ENCODE data around the gene NBEAL2. TPM values are rescaled to one million over a fixed set of nuclear protein-coding genes. Genes with fewer than 3 reads are reported as not detected.

The NBEAL2 gene
- polyA plus RNA-seq, 1 donor from 2014 or later, result 3.3 TPM

DNA sequence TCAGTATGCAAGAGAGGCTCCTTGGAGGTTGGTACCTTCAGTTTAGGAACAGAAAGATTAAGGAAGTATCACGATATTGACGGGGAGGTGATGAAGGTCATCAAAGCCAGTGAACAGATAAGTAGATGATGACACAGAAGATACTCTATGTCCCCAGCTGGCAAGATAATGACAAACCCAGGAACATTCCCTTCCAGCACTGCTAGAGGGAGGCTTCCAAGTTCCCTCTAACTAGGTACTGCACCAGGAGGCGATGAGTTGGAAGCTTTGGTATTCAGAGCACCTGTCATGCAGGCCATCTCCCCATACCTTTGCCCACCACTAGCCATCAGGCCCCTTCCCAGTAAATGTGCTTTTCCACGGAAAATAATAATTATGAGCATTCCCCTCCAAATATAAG is 40.8 kb downstream of the NBEAL2 start:
- no peak overlapping the region for H2AFZ ChIP-seq (ENCODE audit: low read depth, low read length)
- H3K9me2 ChIP-seq (ENCODE audit: insufficient read depth, low read length), result no peaks in the 10 kb centered on the region
- H3K9me3 ChIP-seq (ENCODE audit: low read length), result no peaks in the 10 kb centered on the region
- H3K27ac ChIP-seq (ENCODE audit: low read length), result no peak overlapping the region
- no peaks in the 10 kb centered on the region for H3K36me3 ChIP-seq (ENCODE audit: insufficient read depth, low read length)
- H3K4me2 ChIP-seq (ENCODE audit: low read length), result no peak overlapping the region
- no peaks in the 10 kb centered on the region for H3F3A ChIP-seq (ENCODE audit: insufficient read depth, low read length, poor library complexity, severe bottlenecking)
- no peak overlapping the region for H3K9ac ChIP-seq (ENCODE audit: low read length)
- no peaks in the 10 kb centered on the region for H3K79me2 ChIP-seq (replicated peaks; ENCODE audit: insufficient read depth, low read length)
- H3K4me3 ChIP-seq (ENCODE audit: low read length), result no peak overlapping the region
- no peaks in the 10 kb centered on the region for H3K27me3 ChIP-seq (ENCODE audit: insufficient read depth, low read depth, low read length)
- TF ChIP-seq, protein P1, sequence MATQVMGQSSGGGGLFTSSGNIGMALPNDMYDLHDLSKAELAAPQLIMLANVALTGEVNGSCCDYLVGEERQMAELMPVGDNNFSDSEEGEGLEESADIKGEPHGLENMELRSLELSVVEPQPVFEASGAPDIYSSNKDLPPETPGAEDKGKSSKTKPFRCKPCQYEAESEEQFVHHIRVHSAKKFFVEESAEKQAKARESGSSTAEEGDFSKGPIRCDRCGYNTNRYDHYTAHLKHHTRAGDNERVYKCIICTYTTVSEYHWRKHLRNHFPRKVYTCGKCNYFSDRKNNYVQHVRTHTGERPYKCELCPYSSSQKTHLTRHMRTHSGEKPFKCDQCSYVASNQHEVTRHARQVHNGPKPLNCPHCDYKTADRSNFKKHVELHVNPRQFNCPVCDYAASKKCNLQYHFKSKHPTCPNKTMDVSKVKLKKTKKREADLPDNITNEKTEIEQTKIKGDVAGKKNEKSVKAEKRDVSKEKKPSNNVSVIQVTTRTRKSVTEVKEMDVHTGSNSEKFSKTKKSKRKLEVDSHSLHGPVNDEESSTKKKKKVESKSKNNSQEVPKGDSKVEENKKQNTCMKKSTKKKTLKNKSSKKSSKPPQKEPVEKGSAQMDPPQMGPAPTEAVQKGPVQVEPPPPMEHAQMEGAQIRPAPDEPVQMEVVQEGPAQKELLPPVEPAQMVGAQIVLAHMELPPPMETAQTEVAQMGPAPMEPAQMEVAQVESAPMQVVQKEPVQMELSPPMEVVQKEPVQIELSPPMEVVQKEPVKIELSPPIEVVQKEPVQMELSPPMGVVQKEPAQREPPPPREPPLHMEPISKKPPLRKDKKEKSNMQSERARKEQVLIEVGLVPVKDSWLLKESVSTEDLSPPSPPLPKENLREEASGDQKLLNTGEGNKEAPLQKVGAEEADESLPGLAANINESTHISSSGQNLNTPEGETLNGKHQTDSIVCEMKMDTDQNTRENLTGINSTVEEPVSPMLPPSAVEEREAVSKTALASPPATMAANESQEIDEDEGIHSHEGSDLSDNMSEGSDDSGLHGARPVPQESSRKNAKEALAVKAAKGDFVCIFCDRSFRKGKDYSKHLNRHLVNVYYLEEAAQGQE (IDR thresholded peaks at IDR 0.05; ENCODE audit: borderline replicate concordance), result no peak
- TF ChIP-seq POLR2AphosphoS5 (IDR thresholded peaks at IDR 0.05), result no peak
- TF ChIP-seq SMC3 (conservative IDR thresholded peaks at IDR 0.05; ENCODE audit: poor library complexity), result no peak
- TF ChIP-seq EZH2 (IDR thresholded peaks at IDR 0.05; ENCODE audit: borderline replicate concordance, insufficient read depth, low read length, poor library complexity, severe bottlenecking), result no peak
- TF ChIP-seq MXI1 (conservative IDR thresholded peaks at IDR 0.05; ENCODE audit: poor library complexity, severe bottlenecking), result no peak
- TF ChIP-seq RAD21 (conservative IDR thresholded peaks at IDR 0.05), result no peak
- TF ChIP-seq TAF1 (IDR thresholded peaks at IDR 0.05; ENCODE audit: low read depth), result no peak
- TF ChIP-seq, protein P2, sequence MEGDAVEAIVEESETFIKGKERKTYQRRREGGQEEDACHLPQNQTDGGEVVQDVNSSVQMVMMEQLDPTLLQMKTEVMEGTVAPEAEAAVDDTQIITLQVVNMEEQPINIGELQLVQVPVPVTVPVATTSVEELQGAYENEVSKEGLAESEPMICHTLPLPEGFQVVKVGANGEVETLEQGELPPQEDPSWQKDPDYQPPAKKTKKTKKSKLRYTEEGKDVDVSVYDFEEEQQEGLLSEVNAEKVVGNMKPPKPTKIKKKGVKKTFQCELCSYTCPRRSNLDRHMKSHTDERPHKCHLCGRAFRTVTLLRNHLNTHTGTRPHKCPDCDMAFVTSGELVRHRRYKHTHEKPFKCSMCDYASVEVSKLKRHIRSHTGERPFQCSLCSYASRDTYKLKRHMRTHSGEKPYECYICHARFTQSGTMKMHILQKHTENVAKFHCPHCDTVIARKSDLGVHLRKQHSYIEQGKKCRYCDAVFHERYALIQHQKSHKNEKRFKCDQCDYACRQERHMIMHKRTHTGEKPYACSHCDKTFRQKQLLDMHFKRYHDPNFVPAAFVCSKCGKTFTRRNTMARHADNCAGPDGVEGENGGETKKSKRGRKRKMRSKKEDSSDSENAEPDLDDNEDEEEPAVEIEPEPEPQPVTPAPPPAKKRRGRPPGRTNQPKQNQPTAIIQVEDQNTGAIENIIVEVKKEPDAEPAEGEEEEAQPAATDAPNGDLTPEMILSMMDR (IDR thresholded peaks at IDR 0.05; ENCODE audit: poor library complexity, severe bottlenecking), result no peak
- TF ChIP-seq EP300 (conservative IDR thresholded peaks at IDR 0.05; ENCODE audit: poor library complexity, severe bottlenecking), result no peak
- no peaks in the 10 kb centered on the region for H4K20me1 ChIP-seq (ENCODE audit: insufficient read depth)

DNA sequence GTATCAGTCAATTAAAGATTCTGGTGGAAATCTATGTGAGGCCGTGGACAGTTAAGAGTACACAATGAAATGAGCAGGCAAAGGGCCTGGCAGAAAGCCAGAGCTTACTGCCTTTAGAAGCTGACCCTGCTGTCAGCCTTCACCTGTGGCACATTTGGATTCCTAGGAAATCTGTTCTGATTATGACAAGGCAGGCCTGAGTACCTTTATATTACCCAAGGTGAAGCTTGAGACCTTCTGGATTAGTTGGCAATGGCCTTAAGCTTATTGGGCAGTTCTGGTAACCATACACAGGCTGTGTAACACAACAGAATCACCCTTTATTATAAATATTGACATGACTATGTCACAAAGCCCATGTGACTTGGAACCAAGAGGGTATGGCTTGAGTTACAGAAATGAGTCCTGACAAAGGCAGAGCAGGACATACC is 43.2 kb downstream of the NBEAL2 start:
- no peaks in the 10 kb centered on the region for H3K36me3 ChIP-seq (ENCODE audit: insufficient read depth, low read length)
- H2AFZ ChIP-seq (ENCODE audit: low read depth, low read length), result no peak overlapping the region
- H4K20me1 ChIP-seq (ENCODE audit: insufficient read depth), result no peaks in the 10 kb centered on the region
- no peak for TF ChIP-seq EP300 (conservative IDR thresholded peaks at IDR 0.05; ENCODE audit: poor library complexity, severe bottlenecking)
- no peak for TF ChIP-seq MXI1 (conservative IDR thresholded peaks at IDR 0.05; ENCODE audit: poor library complexity, severe bottlenecking)
- TF ChIP-seq, protein P1 (IDR thresholded peaks at IDR 0.05; ENCODE audit: borderline replicate concordance), result no peak
- no peak for TF ChIP-seq RAD21 (conservative IDR thresholded peaks at IDR 0.05)
- no peak for TF ChIP-seq POLR2AphosphoS5 (IDR thresholded peaks at IDR 0.05)
- no peak for TF ChIP-seq TAF1 (IDR thresholded peaks at IDR 0.05; ENCODE audit: low read depth)
- TF ChIP-seq SMC3 (conservative IDR thresholded peaks at IDR 0.05; ENCODE audit: poor library complexity), result no peak
- TF ChIP-seq, protein P2 (IDR thresholded peaks at IDR 0.05; ENCODE audit: poor library complexity, severe bottlenecking), result no peak
- TF ChIP-seq EZH2 (IDR thresholded peaks at IDR 0.05; ENCODE audit: borderline replicate concordance, insufficient read depth, low read length, poor library complexity, severe bottlenecking), result no peak
- H3K27ac ChIP-seq (ENCODE audit: low read length), result no peak overlapping the region
- no peaks in the 10 kb centered on the region for H3F3A ChIP-seq (ENCODE audit: insufficient read depth, low read length, poor library complexity, severe bottlenecking)
- H3K4me2 ChIP-seq (ENCODE audit: low read length), result no peak overlapping the region
- H3K9me2 ChIP-seq (ENCODE audit: insufficient read depth, low read length), result no peaks in the 10 kb centered on the region
- H3K27me3 ChIP-seq (ENCODE audit: insufficient read depth, low read depth, low read length), result no peaks in the 10 kb centered on the region
- no peak overlapping the region for H3K4me3 ChIP-seq (ENCODE audit: low read length)
- peaks cover 3% of the 10 kb centered on the region for H3K79me2 ChIP-seq (replicated peaks; ENCODE audit: insufficient read depth, low read length)
- H3K9ac ChIP-seq (ENCODE audit: low read length), result no peak overlapping the region
- H3K9me3 ChIP-seq (ENCODE audit: low read length), result no peaks in the 10 kb centered on the region

All from neural cell (in vitro differentiated cells).